Coronary artery (tissue), 2 donors: ENCODE measurements around the gene TTC9B.
"Not testable (repeated sequence)": the region's sequence is repeated elsewhere in the genome, so short reads cannot be mapped to it uniquely, and the experiment has no call there.

Source experiments
- DNase-seq: peaks from one replicate; pipeline ENCODE4 v3.0.0-alpha.2; 2017; ENCODE audit warnings: low spot score
- H3K27ac ChIP-seq, 2 donors: fragments of 200-600 bp; sonication (generic); one replicate each; pipeline ENCODE4 v1.5.1; 2016 to 2019
- H3K4me3 ChIP-seq: fragments of 200-600 bp; sonication (generic); 2 replicates; pipeline ENCODE4 v1.5.1; 2016; ENCODE audit warnings: mild to moderate bottlenecking, moderate library complexity
- CTCF ChIP-seq: fragments of 200-600 bp; sonication (generic); IDR thresholded peaks from one replicate; pipeline ENCODE4 v1.5.1; 2019; ENCODE audit warnings: antibody characterized with exemption

TTC9B gene

GRCh38 chr19:40184273-40184672, 33.9 kb downstream of the TTC9B start:
- DNase-seq, result no peak
- Histone ChIP-seq H3K27ac (no peak overlapping the region), H3K4me3 (no peak overlapping the region)
- no peak for TF ChIP-seq CTCF

- TF ChIP-seq CTCF, result no peak
- H3K27ac ChIP-seq, result no peak overlapping the region
- no peak overlapping the region for H3K4me3 ChIP-seq
- DNase-seq, result no peak
These were observed 39.4 kb downstream of the TTC9B start for GRCh38 chr19:40178756-40179155.

GRCh38 chr19:40177286-40178070, 40.7 kb downstream of the TTC9B start:
- Histone ChIP-seq H3K4me3 (no peak overlapping the region), H3K27ac (no peak overlapping the region)
- no peak for DNase-seq
- no peak for TF ChIP-seq CTCF

GRCh38 chr19:40175820-40176219, 42.4 kb downstream of the TTC9B start:
- no peak overlapping the region for H3K27ac ChIP-seq
- no peak for TF ChIP-seq CTCF
- no peak for DNase-seq
- H3K4me3 ChIP-seq, result no peak overlapping the region

- DNase-seq, result no peak
- no peak overlapping the region for H3K27ac ChIP-seq
- TF ChIP-seq CTCF, result no peak
- H3K4me3 ChIP-seq, result no peak overlapping the region
These were observed 44.1 kb downstream of the TTC9B start for GRCh38 chr19:40174092-40174491.

- not testable (repeated sequence) for DNase-seq, H3K4me3 ChIP-seq, H3K27ac ChIP-seq
These were observed 46.9 kb downstream of the TTC9B start for GRCh38 chr19:40171293-40171692.

- not testable (repeated sequence) for H3K27ac ChIP-seq, DNase-seq, H3K4me3 ChIP-seq
These were observed 47.7 kb downstream of the TTC9B start for GRCh38 chr19:40170303-40170989.

GRCh38 chr19:40169482-40170302, 48.5 kb downstream of the TTC9B start:
- H3K4me3 ChIP-seq, DNase-seq, H3K27ac ChIP-seq: not testable (repeated sequence)
